CD4-positive, alpha-beta T cell treated with Interleukin-15 for 4 hours (primary cell): Measurements from ENCODE around the gene DNMT3A.

Experiments
- DNase-seq: peaks from one replicate; pipeline ENCODE4 v3.0.0-alpha.2; 2020; ENCODE audit warnings: low spot score

Gene DNMT3A

DNA sequence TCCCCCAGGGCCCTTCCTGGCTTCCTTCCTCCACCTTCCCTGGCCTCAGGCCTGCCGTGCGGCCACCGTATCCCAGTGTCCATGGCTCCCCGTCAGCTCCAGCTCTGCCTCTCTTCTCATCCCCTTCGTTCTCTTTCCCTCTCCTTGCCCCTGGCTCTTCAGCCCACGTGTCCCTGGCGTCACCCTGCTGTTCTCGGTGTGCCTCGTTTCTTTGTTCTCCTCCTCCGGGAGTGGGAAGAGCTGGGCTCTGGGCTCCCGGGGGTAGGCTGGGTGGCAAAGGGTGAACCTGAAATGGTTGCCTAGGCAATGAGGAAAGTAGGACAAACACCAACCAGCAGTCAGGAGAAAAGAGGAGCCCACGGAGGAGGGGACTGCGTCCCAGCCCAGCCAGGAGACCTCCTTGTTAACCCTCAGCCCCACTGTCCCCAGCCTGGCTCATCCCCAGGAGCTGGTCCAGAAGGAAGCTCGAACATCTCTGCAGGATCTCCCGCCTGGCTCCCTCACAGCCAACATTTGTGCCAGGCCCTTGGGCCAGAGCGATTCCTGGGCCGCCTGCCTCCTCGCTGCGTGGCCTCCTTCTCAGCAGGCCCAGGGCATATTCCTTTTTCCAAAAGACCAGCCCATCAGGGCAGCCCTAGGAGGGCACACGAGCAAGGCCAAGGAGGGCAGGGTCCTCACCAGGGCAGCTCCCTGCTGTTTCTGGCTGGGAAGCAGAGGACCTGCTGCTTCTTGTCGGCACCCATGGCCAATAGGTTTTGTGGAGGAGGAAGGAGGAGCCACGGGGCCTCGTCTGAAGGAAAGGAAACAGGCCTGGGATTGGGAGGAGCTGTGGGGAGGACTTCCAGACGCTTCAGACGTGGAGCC lies 30.9 kb upstream of the DNMT3A start:
- DNase-seq = no peak

DNA sequence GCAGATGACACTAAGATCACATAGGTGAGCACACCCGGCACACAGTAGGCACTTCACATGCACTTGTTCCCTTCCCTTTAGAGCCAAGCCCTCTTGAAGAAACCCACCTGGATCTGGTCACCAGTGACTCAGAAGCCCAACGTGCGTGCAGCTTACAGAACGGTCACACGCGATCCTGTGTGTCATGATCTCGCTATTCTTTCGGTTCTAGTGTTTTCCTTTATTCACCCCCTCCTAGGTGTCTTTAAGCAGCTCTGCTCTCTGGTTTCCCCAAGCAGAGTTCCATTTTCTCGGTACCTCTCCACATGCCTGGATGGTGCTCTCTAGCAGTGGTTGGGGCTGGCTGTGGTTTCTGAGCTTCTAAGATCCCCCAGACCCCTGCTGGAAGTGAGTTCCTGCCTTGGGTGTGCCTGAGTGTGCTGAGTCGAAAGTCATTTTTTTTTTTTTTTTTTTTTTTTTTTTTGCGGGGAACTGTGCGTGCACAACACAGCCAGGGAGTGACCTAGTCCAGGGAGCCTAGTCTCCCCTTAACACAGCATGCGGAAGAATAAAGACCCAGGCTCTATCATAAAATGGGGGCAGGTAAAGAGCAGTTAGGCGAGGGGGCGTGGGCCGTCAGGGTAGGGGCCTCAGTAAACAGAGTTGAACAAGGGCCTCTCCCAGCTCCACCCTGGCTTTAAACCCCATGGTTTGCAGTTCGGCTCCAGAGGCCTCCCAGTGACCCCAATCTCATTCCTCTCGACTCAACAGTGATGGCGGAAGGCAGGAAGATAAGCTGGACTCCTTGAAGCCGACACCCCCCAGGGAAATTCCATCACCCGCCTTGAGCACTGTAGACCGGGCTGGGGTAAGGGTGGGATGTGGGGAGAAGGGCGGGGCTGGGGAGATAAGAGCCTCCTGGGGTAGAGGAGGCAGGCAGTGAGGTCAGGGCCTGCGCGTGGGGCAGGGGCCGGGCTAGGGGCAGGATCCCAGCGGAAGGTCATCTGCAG lies 29.8 kb upstream of the DNMT3A start:
- DNase-seq = no peak

DNA sequence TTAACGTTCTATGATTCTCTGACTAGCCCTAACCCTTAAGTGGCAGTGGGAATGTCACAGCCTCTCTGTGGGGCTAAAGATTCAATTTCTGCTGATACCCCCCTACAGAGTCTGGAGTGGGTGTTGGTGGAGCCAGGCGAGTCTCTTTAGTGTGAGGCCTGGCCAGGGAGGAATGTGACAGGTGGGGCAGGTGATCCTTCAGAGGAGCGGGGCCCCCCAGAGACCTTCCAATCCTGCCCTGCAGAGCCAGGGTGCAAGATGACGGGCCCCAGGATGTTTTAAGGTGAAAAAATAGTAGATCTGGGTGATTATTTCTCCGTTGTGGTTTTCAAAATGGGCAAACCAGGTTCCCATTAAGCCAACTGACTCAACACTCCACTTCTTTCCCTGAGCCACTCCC lies 28.2 kb upstream of the DNMT3A start:
- DNase-seq = no peak

DNA sequence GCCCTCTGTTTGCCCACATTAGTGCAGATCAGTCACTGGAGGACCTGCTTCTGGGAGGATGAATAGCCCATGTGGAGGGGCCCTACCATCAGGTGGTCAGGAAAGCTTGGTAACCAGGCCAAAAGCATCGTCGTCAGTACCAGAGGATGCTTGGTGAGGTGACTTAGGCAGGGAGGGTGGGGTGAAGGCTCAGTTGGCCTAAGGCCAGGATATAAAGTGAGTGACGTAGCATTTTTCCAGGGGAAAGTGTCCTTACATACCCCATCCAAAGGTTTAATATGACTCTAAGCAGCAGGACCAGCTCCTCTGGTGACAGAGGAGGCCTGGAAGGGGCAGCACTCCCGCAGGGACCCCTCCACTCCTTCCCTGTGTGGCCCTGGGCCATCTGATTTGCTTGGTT lies 27.7 kb upstream of the DNMT3A start:
- DNase-seq = no peak

DNA sequence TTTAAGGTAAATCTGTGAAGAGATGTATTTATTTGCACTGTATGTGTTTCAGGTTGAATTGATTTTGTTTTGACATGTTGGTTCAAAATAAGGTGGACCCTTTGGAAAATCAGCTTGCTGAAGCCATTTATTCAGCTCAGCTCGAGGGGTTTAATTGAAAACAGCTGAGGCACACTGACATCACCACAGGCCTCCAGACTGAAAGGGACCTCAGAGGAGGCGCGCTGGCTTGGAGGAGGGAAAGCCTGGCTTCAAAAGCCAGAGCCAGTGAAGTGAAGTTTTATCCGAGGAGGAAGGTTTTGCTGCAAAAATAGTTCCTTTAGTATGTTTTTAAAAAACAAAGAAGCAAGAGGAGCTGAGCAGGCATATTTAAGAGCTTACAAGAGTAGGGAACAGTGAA lies 26.9 kb upstream of the DNMT3A start:
- no peak for DNase-seq

DNA sequence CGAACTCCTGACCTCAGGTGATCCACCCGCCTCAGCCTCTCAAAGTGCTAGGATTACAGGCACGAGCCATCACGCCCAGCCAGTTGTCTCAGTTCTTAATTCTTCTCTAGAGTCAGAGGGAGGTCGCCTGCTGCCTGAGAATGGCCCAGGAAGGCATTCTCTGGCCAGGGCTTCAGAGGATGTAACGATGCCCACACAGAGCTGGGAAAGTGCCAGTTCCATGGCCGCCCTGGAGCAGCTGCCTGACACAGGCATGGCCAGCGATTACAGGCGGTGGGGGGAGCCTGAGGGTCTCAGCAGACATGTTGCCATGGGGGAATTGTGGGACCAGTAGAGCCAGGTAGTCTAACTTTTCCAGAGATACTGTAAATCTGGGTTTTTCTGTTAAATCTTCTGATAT lies 25.6 kb upstream of the DNMT3A start:
- DNase-seq = no peak

DNA sequence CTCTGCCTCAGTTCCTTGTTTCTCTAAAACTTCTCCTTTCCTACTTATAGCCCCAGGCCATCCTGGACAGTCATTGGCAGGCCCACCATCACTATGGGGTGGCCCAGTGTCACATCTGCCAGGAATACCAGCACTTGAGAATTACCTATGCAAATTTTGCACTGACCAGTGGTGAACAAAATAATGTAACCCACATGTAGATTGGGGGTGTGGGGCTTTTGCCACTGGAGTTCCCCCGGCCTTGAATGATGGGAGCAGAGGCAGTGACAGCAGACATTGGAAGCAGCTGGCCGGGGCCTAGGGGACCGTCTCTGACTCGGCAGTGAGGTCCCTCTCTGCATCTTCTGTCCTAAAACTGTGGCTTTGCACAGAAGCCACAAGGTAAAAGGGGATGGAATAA lies 24.9 kb upstream of the DNMT3A start:
- DNase-seq = no peak

DNA sequence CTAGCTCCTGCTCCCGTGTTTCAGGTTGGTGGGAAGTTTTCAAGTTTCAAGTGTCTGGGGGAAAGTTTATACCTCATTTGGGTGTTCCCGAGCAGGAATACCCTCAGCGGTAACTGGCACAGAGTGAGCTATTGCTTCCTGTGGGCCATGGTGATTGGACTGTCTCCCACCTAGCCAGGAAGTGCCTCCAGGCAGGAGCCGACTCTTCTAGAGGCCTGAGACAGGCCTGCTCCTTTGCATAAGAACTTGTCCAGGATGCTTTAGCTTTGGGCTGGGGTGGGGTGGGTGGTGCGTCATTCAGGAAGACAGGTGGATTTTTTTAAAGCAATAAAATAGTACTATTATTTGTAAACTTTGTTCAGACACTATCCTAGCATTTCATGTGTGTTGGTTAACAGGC lies 23.5 kb upstream of the DNMT3A start:
- DNase-seq = no peak

DNA sequence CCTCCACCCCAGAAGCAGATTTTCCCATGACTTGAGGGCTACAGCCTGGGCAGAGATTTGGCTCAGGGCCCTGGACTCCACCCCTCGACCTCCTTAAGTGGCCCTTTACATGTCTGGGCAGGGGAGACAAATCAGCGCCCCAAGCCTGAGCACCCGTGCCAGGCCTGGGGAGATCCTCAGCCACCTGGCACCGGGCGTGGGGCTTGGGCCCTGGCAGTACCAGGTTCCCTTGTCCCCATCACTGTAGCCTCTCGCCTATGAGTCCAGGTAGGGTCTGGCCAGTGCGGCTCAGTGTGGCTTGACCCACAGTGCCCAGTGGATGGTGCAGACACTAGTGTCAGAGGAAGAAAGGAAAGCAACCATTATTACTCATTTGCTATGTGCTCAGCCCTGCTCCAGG lies 22.0 kb upstream of the DNMT3A start:
- DNase-seq = no peak

DNA sequence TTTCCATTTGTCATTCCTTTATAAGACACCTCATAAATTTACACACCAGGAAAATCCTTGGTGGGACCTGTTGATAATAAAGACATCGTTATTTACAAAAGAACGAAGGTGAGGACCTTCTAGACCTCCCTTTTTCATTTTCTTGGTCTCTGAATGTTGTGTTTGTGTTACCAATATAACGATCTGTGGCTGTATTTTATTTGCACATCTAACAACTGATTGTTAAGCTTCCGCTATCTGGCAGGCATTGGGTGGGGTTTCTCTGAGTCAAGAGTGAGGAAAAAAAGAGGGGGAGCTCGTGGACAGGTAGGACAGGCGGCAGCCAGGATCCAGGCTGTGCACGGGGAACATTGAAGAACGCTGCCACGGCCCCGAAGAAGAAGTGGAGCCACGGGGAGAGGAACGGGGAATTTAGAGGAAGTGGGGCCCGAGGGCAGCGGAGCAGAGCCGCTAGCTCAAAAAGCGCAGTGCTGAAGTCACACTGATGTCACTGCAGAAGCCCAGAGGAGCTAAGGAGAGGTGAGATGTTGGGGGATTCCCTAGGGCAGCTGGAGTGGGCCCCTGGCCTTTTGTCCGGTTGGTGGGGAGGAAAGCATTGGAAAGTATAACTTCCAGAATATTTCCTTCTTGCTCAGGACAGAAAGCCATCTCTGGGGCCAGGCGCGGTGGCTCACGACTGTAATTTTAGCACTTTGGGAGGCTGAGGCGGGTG lies 20.9 kb upstream of the DNMT3A start:
- DNase-seq = peak; percentile 51

DNA sequence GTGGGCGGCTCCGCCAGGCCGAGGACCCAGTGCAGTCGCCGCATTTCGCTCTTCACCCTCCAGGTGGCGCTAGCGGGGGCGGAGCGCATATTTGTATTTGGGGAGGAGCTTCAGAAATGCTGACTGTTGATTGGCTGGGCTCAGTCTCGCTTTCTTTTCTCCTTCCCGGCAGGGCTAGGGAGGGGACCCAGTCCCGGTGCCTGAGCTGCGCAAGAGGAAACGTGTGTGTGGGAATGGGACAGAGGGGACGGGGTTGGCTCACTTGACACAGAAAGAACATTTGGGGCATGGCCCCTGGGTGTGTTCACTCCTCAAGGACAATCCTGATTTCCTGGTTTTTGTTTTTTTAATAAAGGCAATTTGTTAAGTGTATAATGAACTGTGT lies 20.3 kb upstream of the DNMT3A start:
- DNase-seq = peak; percentile 95

DNA sequence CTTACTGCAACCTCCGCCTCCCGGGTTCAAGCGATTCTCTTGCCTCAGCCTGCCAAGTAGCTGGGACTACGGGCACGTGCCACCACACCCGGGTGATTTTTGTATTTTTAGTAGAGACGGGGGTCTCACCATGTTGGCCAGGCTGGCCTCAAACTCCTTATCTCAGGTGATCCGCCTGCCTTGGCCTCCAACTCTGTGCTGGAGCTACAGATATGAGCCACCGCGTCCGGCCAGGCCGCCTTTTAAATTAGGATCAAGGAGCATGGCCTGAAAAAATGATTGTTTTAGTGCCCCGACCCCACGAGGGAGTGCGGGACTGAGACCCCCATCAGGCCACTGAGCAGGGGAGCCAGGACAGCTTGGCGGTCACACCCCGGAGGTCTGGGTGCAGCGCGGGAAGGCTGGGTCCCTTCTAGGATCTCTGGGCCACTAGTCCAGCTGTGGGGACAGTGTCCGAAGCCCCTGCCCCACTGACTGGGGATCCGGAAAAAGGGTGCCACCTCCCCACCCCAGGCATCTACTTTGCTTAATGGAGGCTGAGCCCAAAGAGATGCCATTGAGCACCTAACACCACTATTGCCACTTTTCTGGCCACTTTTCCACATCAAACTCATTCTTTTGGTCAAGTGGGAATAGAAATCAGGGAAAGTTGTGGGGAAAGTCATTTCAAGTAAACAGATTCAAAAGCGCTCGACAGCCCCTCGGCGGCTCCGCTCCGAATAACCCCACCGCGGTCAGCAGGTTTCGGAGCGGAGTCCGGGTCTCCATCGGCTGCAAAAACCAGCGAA lies 19.7 kb upstream of the DNMT3A start:
- no peak for DNase-seq

DNA sequence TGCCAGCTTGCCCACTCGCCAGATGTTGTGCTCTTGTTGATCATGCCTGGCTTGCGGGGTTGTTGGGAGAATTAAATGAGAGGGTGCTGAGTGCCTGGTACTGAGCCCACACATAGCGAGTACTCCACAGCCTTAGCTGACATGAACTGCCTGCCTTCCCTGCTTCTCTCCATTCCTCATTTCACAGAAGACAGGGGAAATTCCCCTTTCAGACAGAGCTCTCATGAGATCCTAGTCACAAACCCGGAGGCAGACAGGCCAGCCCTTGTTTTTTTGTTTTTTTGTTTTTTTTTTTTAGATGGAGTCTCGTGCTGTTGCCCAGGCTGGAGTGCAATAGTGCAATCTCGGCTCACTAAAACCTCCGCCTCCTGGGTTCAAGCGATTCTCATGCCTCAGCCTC lies 17.1 kb upstream of the DNMT3A start:
- DNase-seq = no peak

DNA sequence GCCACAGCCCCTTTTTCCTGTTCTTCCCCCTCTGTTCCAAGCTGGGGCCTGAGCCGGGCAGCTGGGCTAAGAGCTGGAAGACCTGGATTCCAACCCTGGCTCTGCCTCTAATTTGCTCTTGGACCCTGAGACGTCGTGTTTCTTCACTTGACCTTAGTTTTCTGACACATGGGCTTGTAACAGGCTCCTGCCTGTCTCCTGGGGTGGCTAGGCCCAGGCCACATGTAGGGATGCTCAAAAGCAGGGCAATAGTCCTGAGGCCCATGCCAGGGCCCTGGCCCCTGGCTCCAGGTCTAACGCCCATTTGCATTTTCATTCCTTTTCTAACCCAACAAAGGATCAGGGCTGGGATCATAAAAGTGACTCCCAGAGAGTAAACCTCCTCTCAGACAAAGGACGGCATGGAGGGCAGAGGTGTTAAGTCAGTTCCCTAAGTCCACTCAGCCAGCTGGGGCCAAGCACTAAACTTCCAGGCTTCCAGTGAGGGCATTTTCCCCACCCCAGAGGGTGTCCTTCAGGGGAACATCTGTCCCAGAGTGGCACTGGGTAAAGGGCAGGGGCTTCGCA lies 16.6 kb upstream of the DNMT3A start:
- no peak for DNase-seq

DNA sequence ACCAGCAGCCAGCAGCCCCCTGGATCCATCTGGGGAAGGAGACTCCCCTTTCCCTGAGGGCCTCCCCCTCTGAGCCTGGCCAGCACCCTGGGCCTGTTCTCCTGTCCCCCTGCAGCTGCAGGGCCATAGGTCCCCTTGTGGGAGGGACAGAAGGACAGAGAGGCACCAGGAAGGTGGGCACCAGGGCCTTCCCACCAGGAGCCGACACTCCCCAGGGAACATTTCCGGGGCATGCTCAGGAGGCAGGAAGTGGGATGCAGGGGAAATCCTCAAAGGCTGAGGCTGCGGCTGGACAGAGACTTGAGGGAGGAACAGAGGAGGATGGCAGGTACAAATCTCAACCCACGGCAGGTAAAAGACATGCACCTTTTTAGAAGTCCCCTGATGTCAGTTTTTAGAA lies 14.4 kb upstream of the DNMT3A start:
- no peak for DNase-seq

DNA sequence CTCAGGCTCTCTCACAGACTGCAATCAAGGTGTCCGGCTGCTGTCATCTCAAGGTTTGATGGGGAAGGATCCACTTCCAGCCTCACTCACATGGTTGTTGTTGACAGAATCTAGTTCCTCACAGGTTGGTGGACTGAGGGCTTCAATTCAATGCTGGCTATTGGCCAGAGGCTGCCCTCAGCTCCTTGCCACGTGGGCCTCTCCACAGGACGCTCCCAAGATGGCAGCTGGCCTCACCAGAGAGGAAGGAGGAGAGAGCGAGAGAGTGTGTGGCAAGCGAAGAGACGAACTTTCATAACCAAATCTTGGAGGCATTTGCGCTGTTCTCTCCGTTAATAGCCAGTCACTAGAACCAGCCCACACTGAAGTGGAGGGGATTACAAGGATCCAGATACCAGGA lies 13.5 kb upstream of the DNMT3A start:
- no peak for DNase-seq

DNA sequence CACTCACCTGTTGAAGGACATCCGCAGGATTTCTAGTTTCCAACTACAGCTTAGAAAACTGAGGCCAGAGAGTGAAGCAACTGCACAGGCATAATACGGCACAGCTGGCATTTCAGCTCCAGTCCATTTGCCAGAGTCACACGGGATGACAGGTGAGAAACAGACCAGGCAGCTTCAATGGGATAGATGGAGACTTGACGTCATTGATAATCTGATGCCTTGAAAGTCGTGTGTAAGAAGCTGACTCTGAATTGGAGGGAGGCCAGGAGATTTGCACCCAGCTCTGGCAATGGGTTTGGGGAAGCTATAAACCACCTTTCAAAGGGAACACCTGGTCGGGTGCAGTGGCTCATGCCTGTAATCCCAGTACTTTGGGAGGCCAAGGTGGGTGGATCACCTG lies 12.4 kb upstream of the DNMT3A start:
- DNase-seq = no peak

DNA sequence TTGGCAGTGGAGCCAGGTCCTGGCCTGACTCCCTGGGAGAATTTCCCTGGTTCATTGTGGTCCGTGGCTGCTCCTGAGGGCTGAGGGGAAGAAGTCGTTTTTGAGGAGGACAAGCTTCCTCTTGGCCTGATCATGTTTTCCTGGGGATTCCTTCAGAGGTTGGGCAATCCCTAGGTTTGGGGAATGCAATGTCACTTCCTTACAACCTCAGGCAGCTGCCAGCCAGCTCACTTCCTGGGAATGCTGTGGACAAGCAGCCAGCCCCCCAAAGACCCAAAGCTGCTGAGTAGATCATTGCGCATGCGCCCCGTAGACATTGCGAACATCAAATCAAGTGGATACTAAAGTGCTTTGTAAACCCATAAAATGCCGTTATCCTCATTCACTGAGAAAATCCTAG lies 7.7 kb upstream of the DNMT3A start:
- DNase-seq = no peak

DNA sequence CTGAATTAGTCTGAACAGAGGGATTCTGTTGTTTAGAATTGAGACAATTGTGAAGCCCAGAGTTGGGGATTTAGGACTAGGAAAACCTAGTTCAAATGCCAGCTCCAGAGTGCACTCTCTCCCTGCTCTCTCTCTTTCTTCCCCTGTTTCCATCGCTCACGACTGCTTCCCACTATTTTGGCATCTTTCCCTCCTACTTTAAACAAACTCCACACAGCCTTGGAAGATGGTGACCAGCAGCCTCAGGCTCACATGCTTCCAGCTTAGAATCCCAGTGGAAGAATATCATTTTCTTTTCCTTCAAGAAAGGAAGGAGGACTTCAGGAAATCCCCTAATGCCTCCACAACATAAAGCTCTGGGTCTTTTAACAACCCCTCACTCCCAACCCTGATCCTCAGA lies 6.1 kb upstream of the DNMT3A start:
- no peak for DNase-seq

DNA sequence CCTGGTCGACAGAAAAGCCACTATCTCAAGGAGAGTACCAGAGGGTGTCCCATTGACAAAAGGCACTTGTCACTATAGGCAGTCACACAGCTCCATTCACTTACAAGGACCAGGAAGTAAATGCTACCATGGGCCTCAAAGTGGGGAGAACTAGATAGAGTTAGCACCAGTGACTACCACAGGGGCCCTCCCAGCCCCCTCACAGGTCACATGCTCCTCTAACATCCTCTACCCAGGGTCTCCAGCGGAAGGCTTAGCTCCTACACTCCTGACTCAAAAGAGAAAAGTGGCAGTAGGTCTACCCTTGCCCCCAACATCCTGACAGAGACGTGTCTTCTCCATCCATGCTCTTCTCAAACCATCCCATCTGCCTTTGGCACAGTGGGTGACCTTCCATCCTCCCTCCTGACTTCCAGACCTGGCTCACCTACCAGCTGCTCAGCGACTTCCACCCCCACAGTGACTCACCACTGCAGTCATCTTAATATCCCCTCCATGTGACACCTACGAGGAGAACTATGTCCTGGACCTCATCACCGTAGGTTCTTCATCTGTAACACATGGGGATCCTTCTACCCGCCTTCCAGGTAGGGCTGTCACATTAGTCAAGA lies 5.6 kb upstream of the DNMT3A start:
- DNase-seq = no peak
